Measurements from ENCODE around the gene VIPR2. TPM values are rescaled to one million over a fixed set of nuclear protein-coding genes. Genes with fewer than 3 reads are reported as not detected.

The VIPR2 gene
- total and polyA plus RNA-seq, 2 experiments from 2014 or later, result 1.3 to 2.7 TPM

- Mint-ChIP-seq H3K27ac (no peak overlapping the region), H3K36me3 (ENCODE audit: low read depth) (peaks cover 17% of the 10 kb centered on the region), H3K4me1 (no peaks in the 10 kb centered on the region; the same call in 2 of the 3 replicates), H3K27me3 (ENCODE audit: insufficient read depth, low read depth, poor library complexity) (peaks cover 17% of the 10 kb centered on the region), H3K4me3 (no peak overlapping the region), H3K9me3 (peaks cover 69% of the 10 kb centered on the region)
- no peaks in the 10 kb centered on the region for H3K79me2 ChIP-seq (replicated peaks; ENCODE audit: insufficient read depth)
- ATAC-seq, result no peak; the same call in 2 of the 3 replicates
- H3F3A ChIP-seq (replicated peaks; ENCODE audit: low read depth), result no peaks in the 10 kb centered on the region
- peaks cover 6% of the 10 kb centered on the region for H3K4me1 ChIP-seq (ENCODE audit: insufficient read depth)
- H3K27me3 ChIP-seq (ENCODE audit: insufficient read depth), result peaks cover 51% of the 10 kb centered on the region
- no peak overlapping the region for H3K27ac ChIP-seq (ENCODE audit: low read depth)
- TF ChIP-seq ZNF462 (CRISPR knock-in tag; IDR thresholded peaks at IDR 0.05) (no peak), ZNF331 (CRISPR knock-in tag; IDR thresholded peaks at IDR 0.05; ENCODE audit: low read depth) (no peak), CREB1 (CRISPR knock-in tag; IDR thresholded peaks at IDR 0.05; ENCODE audit: low read depth) (no peak), ETS1 (IDR thresholded peaks at IDR 0.05) (no peak), STAT1 (IDR thresholded peaks at IDR 0.05; ENCODE audit: unreplicated experiment) (no peak), ZNF114 (CRISPR knock-in tag; IDR thresholded peaks at IDR 0.05) (no peak)
- H3K9me2 ChIP-seq (ENCODE audit: insufficient read depth), result no peaks in the 10 kb centered on the region
- H3K4me3 ChIP-seq, result peak overlapping the region; percentile 50
- peak overlapping the region; percentile 94 for H2AFZ ChIP-seq
- H4K20me1 ChIP-seq (replicated peaks; ENCODE audit: insufficient read depth), result no peaks in the 10 kb centered on the region
- peak; percentile 40 for DNase-seq (ENCODE audit: low spot score)
- H3K4me2 ChIP-seq, result peak overlapping the region; percentile 77
- no peaks in the 10 kb centered on the region for H3K36me3 ChIP-seq (ENCODE audit: insufficient read depth)
These were observed 147.6 kb downstream of the VIPR2 start for GRCh38 chr7:158997110-158997453.

Measured in GM23338 (cell line).